Measurements from ENCODE around the gene FGD1. TPM values are rescaled to one million over a fixed set of nuclear protein-coding genes. Genes with fewer than 3 reads are reported as not detected.
"Not testable (repeated sequence)": the region's sequence is repeated elsewhere in the genome, so short reads cannot be mapped to it uniquely, and the experiment has no call there.

FGD1 gene
- total RNA-seq, 3 donors from 2014 or later: 2.6 to 3.7 (median 3.3) TPM

- H3K27me3 ChIP-seq: peaks cover 0 to 37% of the 10 kb centered on the region in 2 donors
- H3K4me3 ChIP-seq: peak overlapping the region; percentile 57 to 65 (median 64)
- H3K27ac ChIP-seq: peak overlapping the region; percentile 60 to 73
- H3K36me3 ChIP-seq: no peaks in the 10 kb centered on the region
- intact Hi-C loops (cut with DNase I; ENCODE audit: low total_unique reads): no loop called here
- no peak for DNase-seq (ENCODE audit: low spot score in 2 of 2)
- no peaks in the 10 kb centered on the region for H3K4me1 ChIP-seq
- TF ChIP-seq POLR2A (IDR thresholded peaks at IDR 0.05) (no peak), POLR2AphosphoS5 (IDR thresholded peaks at IDR 0.05) (no peak), CTCF (IDR thresholded peaks at IDR 0.05) (no peak)
- H3K9me3 ChIP-seq: peaks cover 0 to 1% of the 10 kb centered on the region in 2 donors
Observed at GRCh38 chrX:54494989-54495813, 833 bp downstream of the FGD1 start.

GRCh38 chrX:54494166-54494988, 1.7 kb downstream of the FGD1 start:
- Histone ChIP-seq H3K4me3 (peak overlapping the region; percentile 57 to 65 (median 64)), H3K27ac (peak overlapping the region; percentile 60 to 73), H3K9me3 (peaks cover 0 to 7% of the 10 kb centered on the region in 2 donors), H3K4me1 (no peaks in the 10 kb centered on the region), H3K27me3 (peaks cover 0 to 37% of the 10 kb centered on the region in 2 donors), H3K36me3 (no peaks in the 10 kb centered on the region)
- no peak for TF ChIP-seq POLR2AphosphoS5 (IDR thresholded peaks at IDR 0.05)
- no peak for TF ChIP-seq CTCF (IDR thresholded peaks at IDR 0.05)
- no peak for TF ChIP-seq POLR2A (IDR thresholded peaks at IDR 0.05)
- DNase-seq (ENCODE audit: low spot score in 2 of 2): no peak
- intact Hi-C loops (cut with DNase I; ENCODE audit: low total_unique reads): no loop called here

GRCh38 chrX:54492340-54492739, 3.7 kb downstream of the FGD1 start:
- no peaks in the 10 kb centered on the region for H3K4me1 ChIP-seq
- peaks cover 0 to 27% of the 10 kb centered on the region in 2 donors for H3K27me3 ChIP-seq
- DNase-seq (ENCODE audit: low spot score in 2 of 2): no peak
- peaks cover 0 to 7% of the 10 kb centered on the region in 2 donors for H3K9me3 ChIP-seq
- H3K36me3 ChIP-seq: no peaks in the 10 kb centered on the region
- no peak overlapping the region for H3K4me3 ChIP-seq
- TF ChIP-seq POLR2AphosphoS5 (IDR thresholded peaks at IDR 0.05) (no peak), CTCF (IDR thresholded peaks at IDR 0.05) (no peak), POLR2A (IDR thresholded peaks at IDR 0.05) (no peak)
- intact Hi-C loops (cut with DNase I; ENCODE audit: low total_unique reads): no loop called here
- H3K27ac ChIP-seq: no peak overlapping the region

GRCh38 chrX:54489819-54490218, 6.2 kb downstream of the FGD1 start:
- DNase-seq (ENCODE audit: low spot score in 2 of 2); H3K4me3 ChIP-seq; intact Hi-C loops (cut with DNase I; ENCODE audit: low total_unique reads); H3K36me3 ChIP-seq; H3K9me3 ChIP-seq; H3K4me1 ChIP-seq; H3K27ac ChIP-seq: not testable (repeated sequence)
- peaks cover 0 to 13% of the 10 kb centered on the region in 2 donors for H3K27me3 ChIP-seq

- intact Hi-C loops (cut with DNase I; ENCODE audit: low total_unique reads): no loop called here
- no peaks in the 10 kb centered on the region for H3K4me1 ChIP-seq
- H3K9me3 ChIP-seq: peaks cover 0 to under 1% of the 10 kb centered on the region in 2 donors
- no peak for DNase-seq (ENCODE audit: low spot score in 2 of 2)
- H3K36me3 ChIP-seq: no peaks in the 10 kb centered on the region
- H3K27me3 ChIP-seq: peaks cover 0 to 28% of the 10 kb centered on the region in 2 donors
- H3K27ac ChIP-seq: peak overlapping the region in 1 of 2 donors; percentile 54
- H3K4me3 ChIP-seq: no peak overlapping the region
- TF ChIP-seq POLR2AphosphoS5 (IDR thresholded peaks at IDR 0.05) (no peak), CTCF (IDR thresholded peaks at IDR 0.05) (no peak), POLR2A (IDR thresholded peaks at IDR 0.05) (no peak)
Observed at GRCh38 chrX:54484666-54485065, 11.4 kb downstream of the FGD1 start.
